ENCODE measurements around the gene OPN4.

The OPN4 gene

DNA sequence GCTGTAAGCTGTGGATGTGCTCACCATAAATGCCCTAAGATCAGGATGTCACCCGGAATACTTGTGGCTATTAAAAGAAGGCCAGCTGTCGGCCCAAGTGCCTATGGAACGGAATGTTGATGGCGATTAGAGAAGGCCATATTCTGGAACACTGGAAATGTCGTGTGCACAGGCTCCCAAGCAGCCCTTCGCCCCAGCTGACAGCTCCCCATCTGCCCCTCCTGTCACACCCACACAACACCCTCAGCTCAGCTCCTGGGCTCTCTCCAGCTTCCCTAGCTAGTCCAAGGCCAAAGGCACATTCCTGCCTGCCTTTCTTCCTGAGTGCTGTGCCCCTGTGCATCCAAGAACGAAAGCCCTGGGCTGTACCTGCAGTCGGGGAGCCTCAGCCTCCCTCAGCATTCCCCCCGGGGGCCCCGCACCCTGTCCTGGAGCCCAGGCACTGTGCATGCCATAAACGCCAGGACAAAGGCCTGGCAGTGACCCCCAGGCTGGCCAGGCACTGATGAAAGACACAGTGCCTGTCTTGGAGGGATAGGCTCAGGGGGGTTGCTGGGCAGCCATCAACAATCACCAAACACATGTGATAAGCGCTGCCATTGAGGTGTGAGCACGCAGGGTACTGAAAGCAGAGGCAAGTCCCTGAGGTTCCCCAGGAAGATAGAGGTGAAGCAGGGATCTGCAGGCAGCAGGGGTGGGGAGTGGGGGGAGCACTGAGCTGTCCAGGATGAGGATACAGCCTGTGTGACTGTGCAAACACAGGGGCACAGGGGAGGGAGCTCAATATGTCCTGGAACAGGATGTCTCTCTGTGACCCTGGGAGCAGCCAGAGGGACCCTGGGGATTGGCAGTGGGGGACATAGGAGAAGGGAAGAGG is 10.2 kb downstream of the OPN4 start:
- H3K79me2 ChIP-seq (ENCODE audit: insufficient read depth, low read length), result no peaks in the 10 kb centered on the region
- H3K9me3 ChIP-seq (ENCODE audit: insufficient read depth, low read length), result no peaks in the 10 kb centered on the region
- no peaks in the 10 kb centered on the region for H4K20me1 ChIP-seq (ENCODE audit: low read depth, low read length)
- no peaks in the 10 kb centered on the region for H3K9me2 ChIP-seq (replicated peaks; ENCODE audit: insufficient read depth, low read length)
- no peaks in the 10 kb centered on the region for H3F3A ChIP-seq (ENCODE audit: insufficient read depth)
- no peaks in the 10 kb centered on the region for H3K36me3 ChIP-seq (ENCODE audit: low read length)
- no peak overlapping the region for H3K4me3 ChIP-seq (ENCODE audit: insufficient read depth, low read length, poor library complexity, severe bottlenecking)
- H3K4me2 ChIP-seq (ENCODE audit: low read depth, low read length, poor library complexity, severe bottlenecking), result no peak overlapping the region
- no peak overlapping the region for H3K27ac ChIP-seq (ENCODE audit: low read depth, low read length)
- H3K27me3 ChIP-seq (ENCODE audit: low read length), result no peaks in the 10 kb centered on the region
- no peak overlapping the region for H3K9ac ChIP-seq (ENCODE audit: low read length)
- H2AFZ ChIP-seq (ENCODE audit: low read depth, low read length, severe bottlenecking), result no peak overlapping the region
- TF ChIP-seq, protein P1, sequence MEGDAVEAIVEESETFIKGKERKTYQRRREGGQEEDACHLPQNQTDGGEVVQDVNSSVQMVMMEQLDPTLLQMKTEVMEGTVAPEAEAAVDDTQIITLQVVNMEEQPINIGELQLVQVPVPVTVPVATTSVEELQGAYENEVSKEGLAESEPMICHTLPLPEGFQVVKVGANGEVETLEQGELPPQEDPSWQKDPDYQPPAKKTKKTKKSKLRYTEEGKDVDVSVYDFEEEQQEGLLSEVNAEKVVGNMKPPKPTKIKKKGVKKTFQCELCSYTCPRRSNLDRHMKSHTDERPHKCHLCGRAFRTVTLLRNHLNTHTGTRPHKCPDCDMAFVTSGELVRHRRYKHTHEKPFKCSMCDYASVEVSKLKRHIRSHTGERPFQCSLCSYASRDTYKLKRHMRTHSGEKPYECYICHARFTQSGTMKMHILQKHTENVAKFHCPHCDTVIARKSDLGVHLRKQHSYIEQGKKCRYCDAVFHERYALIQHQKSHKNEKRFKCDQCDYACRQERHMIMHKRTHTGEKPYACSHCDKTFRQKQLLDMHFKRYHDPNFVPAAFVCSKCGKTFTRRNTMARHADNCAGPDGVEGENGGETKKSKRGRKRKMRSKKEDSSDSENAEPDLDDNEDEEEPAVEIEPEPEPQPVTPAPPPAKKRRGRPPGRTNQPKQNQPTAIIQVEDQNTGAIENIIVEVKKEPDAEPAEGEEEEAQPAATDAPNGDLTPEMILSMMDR (IDR thresholded peaks at IDR 0.05; ENCODE audit: insufficient read depth, low read length, poor library complexity, severe bottlenecking), result no peak
- no peak for TF ChIP-seq EZH2phosphoT487 (conservative IDR thresholded peaks at IDR 0.05; ENCODE audit: low read length)

DNA sequence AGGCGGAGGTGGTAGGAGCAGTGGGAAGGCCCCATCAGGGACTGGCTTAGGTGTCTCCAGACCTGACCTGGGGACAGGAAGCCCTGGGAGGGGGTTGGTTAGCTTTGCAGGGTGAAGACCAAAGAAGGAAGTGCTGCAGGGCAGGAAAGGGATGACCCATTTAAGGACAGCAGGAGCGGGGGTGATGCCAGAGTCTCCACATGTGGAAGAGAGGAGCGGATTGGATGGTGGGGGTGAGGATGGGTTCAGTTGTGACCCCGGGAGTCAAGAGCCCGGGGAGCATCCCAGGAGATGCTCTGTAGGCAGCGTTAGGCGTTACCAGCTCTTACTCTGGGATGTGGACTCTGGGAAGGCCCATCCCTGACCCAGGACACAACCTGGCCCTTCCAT is 10.9 kb downstream of the OPN4 start:
- H4K20me1 ChIP-seq (ENCODE audit: low read depth, low read length), result no peaks in the 10 kb centered on the region
- no peak overlapping the region for H3K4me3 ChIP-seq (ENCODE audit: insufficient read depth, low read length, poor library complexity, severe bottlenecking)
- H3K27ac ChIP-seq (ENCODE audit: low read depth, low read length), result no peak overlapping the region
- H3K9ac ChIP-seq (ENCODE audit: low read length), result no peak overlapping the region
- no peak overlapping the region for H2AFZ ChIP-seq (ENCODE audit: low read depth, low read length, severe bottlenecking)
- no peaks in the 10 kb centered on the region for H3F3A ChIP-seq (ENCODE audit: insufficient read depth)
- H3K9me3 ChIP-seq (ENCODE audit: insufficient read depth, low read length), result no peaks in the 10 kb centered on the region
- TF ChIP-seq, protein P1 (IDR thresholded peaks at IDR 0.05; ENCODE audit: insufficient read depth, low read length, poor library complexity, severe bottlenecking), result no peak
- no peak for TF ChIP-seq EZH2phosphoT487 (conservative IDR thresholded peaks at IDR 0.05; ENCODE audit: low read length)
- H3K36me3 ChIP-seq (ENCODE audit: low read length), result no peaks in the 10 kb centered on the region
- H3K4me2 ChIP-seq (ENCODE audit: low read depth, low read length, poor library complexity, severe bottlenecking), result no peak overlapping the region
- H3K27me3 ChIP-seq (ENCODE audit: low read length), result no peaks in the 10 kb centered on the region
- no peaks in the 10 kb centered on the region for H3K9me2 ChIP-seq (replicated peaks; ENCODE audit: insufficient read depth, low read length)
- no peaks in the 10 kb centered on the region for H3K79me2 ChIP-seq (ENCODE audit: insufficient read depth, low read length)

DNA sequence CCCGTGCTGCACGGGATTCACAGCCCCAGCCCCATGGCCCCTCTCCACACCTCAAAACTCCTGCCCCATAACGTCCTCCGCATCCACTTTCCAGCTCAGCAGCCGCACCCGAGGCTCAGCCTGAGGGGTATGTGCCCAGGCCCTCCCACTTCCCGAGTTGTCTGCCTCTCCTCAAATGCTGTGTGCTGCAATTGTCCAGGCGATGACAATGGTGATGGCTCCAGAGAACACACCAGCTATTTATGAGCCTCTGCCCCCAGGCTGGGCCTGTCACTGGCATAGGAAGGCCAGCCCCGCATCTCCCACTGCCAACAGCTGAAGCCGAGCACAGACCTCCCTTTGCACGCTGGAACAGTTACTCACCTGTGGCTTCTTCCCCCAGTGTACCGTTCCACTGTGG is 11.5 kb downstream of the OPN4 start:
- H3K9me2 ChIP-seq (replicated peaks; ENCODE audit: insufficient read depth, low read length), result no peaks in the 10 kb centered on the region
- no peak overlapping the region for H2AFZ ChIP-seq (ENCODE audit: low read depth, low read length, severe bottlenecking)
- H3K36me3 ChIP-seq (ENCODE audit: low read length), result no peaks in the 10 kb centered on the region
- no peak overlapping the region for H3K4me3 ChIP-seq (ENCODE audit: insufficient read depth, low read length, poor library complexity, severe bottlenecking)
- H3K27me3 ChIP-seq (ENCODE audit: low read length), result no peaks in the 10 kb centered on the region
- no peak overlapping the region for H3K9ac ChIP-seq (ENCODE audit: low read length)
- no peaks in the 10 kb centered on the region for H4K20me1 ChIP-seq (ENCODE audit: low read depth, low read length)
- H3K27ac ChIP-seq (ENCODE audit: low read depth, low read length), result no peak overlapping the region
- no peaks in the 10 kb centered on the region for H3K9me3 ChIP-seq (ENCODE audit: insufficient read depth, low read length)
- TF ChIP-seq, protein P1 (IDR thresholded peaks at IDR 0.05; ENCODE audit: insufficient read depth, low read length, poor library complexity, severe bottlenecking), result no peak
- no peak for TF ChIP-seq EZH2phosphoT487 (conservative IDR thresholded peaks at IDR 0.05; ENCODE audit: low read length)
- no peak overlapping the region for H3K4me2 ChIP-seq (ENCODE audit: low read depth, low read length, poor library complexity, severe bottlenecking)
- H3F3A ChIP-seq (ENCODE audit: insufficient read depth), result no peaks in the 10 kb centered on the region
- H3K79me2 ChIP-seq (ENCODE audit: insufficient read depth, low read length), result no peaks in the 10 kb centered on the region
